SJCRH30 (cell line): ENCODE data around the gene UNC79. TPM values are rescaled to one million over a fixed set of nuclear protein-coding genes. Genes with fewer than 3 reads are reported as not detected.

Experiments
- DNase-seq, 2 experiments: peaks; one replicate each; pipeline ENCODE4 v3.0.0-alpha.2; 2015 to 2020
- H3K27ac ChIP-seq: fragments of 250-450 bp; sonication (Bioruptor Pico); 2 replicates; pipeline ENCODE4 v1.5.1; 2020; ENCODE audit warnings: mild to moderate bottlenecking, moderate library complexity
- H3K27me3 ChIP-seq: fragments of 250-450 bp; sonication (Bioruptor Pico); 2 replicates; pipeline ENCODE4 v1.5.1; 2020; ENCODE audit warnings: mild to moderate bottlenecking, moderate library complexity
- H3K36me3 ChIP-seq: fragments of 250-450 bp; sonication (Bioruptor Pico); 2 replicates; pipeline ENCODE4 v1.5.1; 2020; ENCODE audit warnings: mild to moderate bottlenecking, moderate library complexity
- H3K4me1 ChIP-seq: fragments of 250-450 bp; sonication (Bioruptor Pico); 2 replicates; pipeline ENCODE4 v1.5.1; 2020; ENCODE audit warnings: mild to moderate bottlenecking, moderate library complexity
- H3K4me3 ChIP-seq: fragments of 250-450 bp; sonication (Bioruptor Pico); 2 replicates; pipeline ENCODE4 v1.5.1; 2020; ENCODE audit warnings: mild to moderate bottlenecking, moderate library complexity
- H3K9me3 ChIP-seq: fragments of 250-450 bp; sonication (Bioruptor Pico); replicated peaks from 2 replicates; pipeline ENCODE4 v1.5.1; 2020; ENCODE audit warnings: mild to moderate bottlenecking, moderate library complexity
- total RNA-seq: library from RNA; depleted of rRNA; stranded (reverse); fragments of >200 nt; shearing (Covaris generic); gene quantifications from 2 replicates; pipeline ENCODE4 v1.2.3, GENCODE V29; 2014

Gene UNC79
- total RNA-seq, 1 experiment from 2014 or later: not detected

GRCh38 chr14:93708311-93708734 lies 277.6 kb downstream of the UNC79 start:
- no peak for DNase-seq
- H3K4me3 ChIP-seq: no peak overlapping the region
- H3K4me1 ChIP-seq: no peaks in the 10 kb centered on the region
- no peaks in the 10 kb centered on the region for H3K36me3 ChIP-seq
- H3K27ac ChIP-seq: no peak overlapping the region
- 0 out of 2 replicates have a peak, but pooled peaks cover 5% of the 10 kb centered on the region for H3K27me3 ChIP-seq
- H3K9me3 ChIP-seq: no peaks in the 10 kb centered on the region

GRCh38 chr14:93708800-93709199 lies 278.1 kb downstream of the UNC79 start:
- H3K36me3 ChIP-seq: no peaks in the 10 kb centered on the region
- no peaks in the 10 kb centered on the region for H3K4me1 ChIP-seq
- H3K27me3 ChIP-seq: 0 out of 2 replicates have a peak, but pooled peaks cover 5% of the 10 kb centered on the region
- H3K4me3 ChIP-seq: no peak overlapping the region
- no peaks in the 10 kb centered on the region for H3K9me3 ChIP-seq
- no peak overlapping the region for H3K27ac ChIP-seq
- DNase-seq: no peak

- H3K4me3 ChIP-seq: no peak overlapping the region
- H3K4me1 ChIP-seq: no peaks in the 10 kb centered on the region
- H3K36me3 ChIP-seq: no peaks in the 10 kb centered on the region
- H3K27me3 ChIP-seq: 0 out of 2 replicates have a peak, but pooled peaks cover 5% of the 10 kb centered on the region
- DNase-seq: no peak
- no peaks in the 10 kb centered on the region for H3K9me3 ChIP-seq
- H3K27ac ChIP-seq: no peak overlapping the region
Measured at GRCh38 chr14:93709249-93709648, 278.5 kb downstream of the UNC79 start.

GRCh38 chr14:93712079-93712837 lies 281.5 kb downstream of the UNC79 start:
- no peak for DNase-seq
- H3K27me3 ChIP-seq: no peaks in the 10 kb centered on the region
- no peaks in the 10 kb centered on the region for H3K4me1 ChIP-seq
- H3K36me3 ChIP-seq: no peaks in the 10 kb centered on the region
- no peak overlapping the region for H3K27ac ChIP-seq
- no peak overlapping the region for H3K4me3 ChIP-seq
- H3K9me3 ChIP-seq: no peaks in the 10 kb centered on the region

GRCh38 chr14:93712838-93713724 lies 282.3 kb downstream of the UNC79 start:
- no peaks in the 10 kb centered on the region for H3K36me3 ChIP-seq
- H3K27me3 ChIP-seq: no peaks in the 10 kb centered on the region
- H3K4me3 ChIP-seq: no peak overlapping the region
- no peaks in the 10 kb centered on the region for H3K9me3 ChIP-seq
- H3K27ac ChIP-seq: no peak overlapping the region
- no peak for DNase-seq
- H3K4me1 ChIP-seq: no peaks in the 10 kb centered on the region

GRCh38 chr14:93713726-93714405 lies 283.1 kb downstream of the UNC79 start:
- DNase-seq: no peak
- no peaks in the 10 kb centered on the region for H3K4me1 ChIP-seq

GRCh38 chr14:93714605-93715004 lies 283.9 kb downstream of the UNC79 start:
- DNase-seq: no peak
- Histone ChIP-seq H3K27ac (no peak overlapping the region), H3K4me1 (no peaks in the 10 kb centered on the region), H3K4me3 (no peak overlapping the region), H3K36me3 (no peaks in the 10 kb centered on the region), H3K27me3 (no peaks in the 10 kb centered on the region), H3K9me3 (no peaks in the 10 kb centered on the region)

More at GRCh38 chr14:93713726-93714405, 283.1 kb downstream of the UNC79 start:
- Histone ChIP-seq H3K9me3 (no peaks in the 10 kb centered on the region), H3K36me3 (no peaks in the 10 kb centered on the region), H3K27me3 (no peaks in the 10 kb centered on the region), H3K4me3 (no peak overlapping the region), H3K27ac (no peak overlapping the region)

GRCh38 chr14:93715279-93715927 lies 284.7 kb downstream of the UNC79 start:
- H3K4me3 ChIP-seq: no peak overlapping the region
- no peak overlapping the region for H3K27ac ChIP-seq
- H3K9me3 ChIP-seq: no peaks in the 10 kb centered on the region
- no peaks in the 10 kb centered on the region for H3K27me3 ChIP-seq
- no peaks in the 10 kb centered on the region for H3K4me1 ChIP-seq
- no peak for DNase-seq
- H3K36me3 ChIP-seq: no peaks in the 10 kb centered on the region

GRCh38 chr14:93716002-93716745 lies 285.4 kb downstream of the UNC79 start:
- no peak overlapping the region for H3K4me3 ChIP-seq
- no peak overlapping the region for H3K27ac ChIP-seq
- H3K4me1 ChIP-seq: no peaks in the 10 kb centered on the region
- no peaks in the 10 kb centered on the region for H3K27me3 ChIP-seq
- H3K36me3 ChIP-seq: no peaks in the 10 kb centered on the region
- H3K9me3 ChIP-seq: no peaks in the 10 kb centered on the region
- no peak for DNase-seq

GRCh38 chr14:93716746-93717667 lies 286.3 kb downstream of the UNC79 start:
- Histone ChIP-seq H3K4me3 (no peak overlapping the region), H3K4me1 (no peaks in the 10 kb centered on the region), H3K27ac (no peak overlapping the region), H3K9me3 (no peaks in the 10 kb centered on the region), H3K36me3 (no peaks in the 10 kb centered on the region), H3K27me3 (no peaks in the 10 kb centered on the region)
- DNase-seq: no peak

- Histone ChIP-seq H3K9me3 (no peaks in the 10 kb centered on the region), H3K36me3 (no peaks in the 10 kb centered on the region), H3K4me1 (no peaks in the 10 kb centered on the region), H3K27me3 (no peaks in the 10 kb centered on the region), H3K4me3 (no peak overlapping the region), H3K27ac (no peak overlapping the region)
- DNase-seq: no peak
Measured at GRCh38 chr14:93717668-93718320, 287.1 kb downstream of the UNC79 start.

GRCh38 chr14:93719256-93719655 lies 288.5 kb downstream of the UNC79 start:
- Histone ChIP-seq H3K27ac (no peak overlapping the region), H3K27me3 (no peaks in the 10 kb centered on the region), H3K36me3 (no peaks in the 10 kb centered on the region), H3K4me3 (no peak overlapping the region), H3K9me3 (no peaks in the 10 kb centered on the region), H3K4me1 (no peaks in the 10 kb centered on the region)
- no peak for DNase-seq
